ENCODE measurements around the gene APOBEC3G.
"Not testable (repeated sequence)": the region's sequence is repeated elsewhere in the genome, so short reads cannot be mapped to it uniquely, and the experiment has no call there.

Gene APOBEC3G

GRCh38 chr22:39077026-39077840, at the start of gene APOBEC3G:
APOBEC3G (plus strand) TSS chr22:39077275; CDS start chr22:39077362, 87 bp downstream.
- peak; percentile 47 for DNase-seq (ENCODE audit: low read depth)

- DNase-seq (ENCODE audit: low read depth), result no peak
Observed at GRCh38 chr22:39027717-39028116, 49.4 kb upstream of the APOBEC3G start.

GRCh38 chr22:39028281-39028680, 48.8 kb upstream of the APOBEC3G start:
- DNase-seq (ENCODE audit: low read depth), result no peak

- DNase-seq (ENCODE audit: low read depth), result no peak
Observed at GRCh38 chr22:39029227-39029626, 47.8 kb upstream of the APOBEC3G start.

- no peak for DNase-seq (ENCODE audit: low read depth)
Observed at GRCh38 chr22:39030705-39031104, 46.4 kb upstream of the APOBEC3G start.

- DNase-seq (ENCODE audit: low read depth), result not testable (repeated sequence)
Observed at GRCh38 chr22:39031434-39032295, 45.4 kb upstream of the APOBEC3G start.

- not testable (repeated sequence) for DNase-seq (ENCODE audit: low read depth)
Observed at GRCh38 chr22:39037071-39037470, 40.0 kb upstream of the APOBEC3G start.

DNA sequence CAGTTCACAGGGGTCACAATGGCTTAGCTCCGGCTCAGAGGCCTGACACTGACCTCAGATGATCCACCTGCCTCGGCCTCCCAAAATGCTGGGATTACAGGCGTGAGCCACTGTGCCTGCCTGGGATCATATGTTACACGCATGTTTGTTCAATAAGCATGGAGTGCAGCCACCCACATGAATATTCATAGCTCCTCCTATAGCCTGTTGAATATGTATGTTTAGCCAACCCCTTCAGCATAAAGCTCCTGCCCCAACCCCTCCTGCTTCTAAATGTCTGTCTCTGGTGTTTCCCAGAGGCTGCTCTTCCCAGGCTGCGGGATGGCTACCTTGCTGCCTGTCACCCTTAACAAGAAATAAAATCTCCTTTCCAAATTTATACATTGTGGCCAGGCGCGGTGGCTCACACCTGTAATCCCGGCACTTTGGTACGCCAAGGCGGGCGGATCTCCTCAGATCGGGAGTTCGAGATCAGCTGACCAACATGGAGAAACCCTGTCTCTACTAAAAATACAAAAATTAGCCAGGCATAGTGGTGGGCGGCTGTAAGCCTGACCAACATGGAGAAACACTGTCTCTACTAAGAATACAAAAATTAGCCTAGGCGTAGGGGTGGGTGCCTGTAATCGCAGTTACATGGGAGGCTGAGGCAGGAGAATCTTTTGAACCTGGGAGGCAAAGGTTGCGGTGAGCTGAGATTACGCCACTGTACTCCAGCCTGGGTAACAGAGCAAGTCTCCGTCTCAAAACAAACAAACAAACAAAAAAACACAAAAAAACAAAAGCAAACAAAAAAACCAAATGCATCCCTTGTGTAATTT, 37.6 kb upstream of the APOBEC3G start:
- no peak for DNase-seq (ENCODE audit: low read depth)

DNA sequence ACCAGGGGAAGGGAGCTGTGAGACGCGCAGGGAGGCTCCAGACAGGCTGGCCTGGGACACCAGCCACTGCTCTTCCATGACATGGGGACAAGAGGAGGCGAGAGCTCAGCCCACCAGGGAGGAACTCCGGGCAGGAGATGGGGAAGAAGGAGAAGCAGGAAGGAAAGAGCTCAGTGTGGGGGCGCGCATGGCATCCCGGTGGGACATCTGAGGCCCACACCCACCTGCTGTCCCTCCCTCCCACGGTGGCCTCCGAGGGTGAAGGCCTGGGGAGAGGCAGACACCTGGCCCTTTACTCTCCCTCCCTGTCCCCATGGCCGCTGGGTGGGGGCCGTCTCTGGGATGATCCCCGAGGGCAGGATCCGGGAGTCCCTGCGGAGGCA, 36.9 kb upstream of the APOBEC3G start:
- DNase-seq (ENCODE audit: low read depth), result not testable (repeated sequence)

- peak; percentile 35 for DNase-seq (ENCODE audit: low read depth)
Observed at GRCh38 chr22:39040538-39041296, 36.4 kb upstream of the APOBEC3G start, which contains the start of gene APOBEC3F. APOBEC3F (plus strand) TSS chr22:39040864; CDS start chr22:39040961, 97 bp downstream.

DNA sequence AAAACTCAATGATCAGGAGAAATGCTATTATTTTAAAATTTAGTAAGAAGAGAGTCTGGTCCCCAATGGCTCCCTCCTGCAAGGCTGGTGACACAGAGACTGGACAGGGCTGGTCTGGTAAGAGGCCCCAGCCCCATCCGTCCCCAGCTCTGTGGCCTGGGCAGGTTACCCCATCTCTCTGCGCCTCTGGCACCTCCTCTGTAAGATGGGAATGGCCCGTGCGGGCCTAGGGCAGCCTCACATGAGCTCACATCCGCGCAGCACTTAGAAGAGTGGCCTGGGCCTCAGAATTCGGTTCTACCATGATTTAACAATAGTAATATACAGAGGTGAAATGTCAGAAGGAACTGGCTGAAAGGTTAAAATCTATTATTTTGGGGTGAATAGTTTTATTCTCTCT, 35.2 kb upstream of the APOBEC3G start:
- DNase-seq (ENCODE audit: low read depth), result no peak

- DNase-seq (ENCODE audit: low read depth), result not testable (repeated sequence)
Observed at GRCh38 chr22:39043063-39043462, 34.0 kb upstream of the APOBEC3G start.

DNA sequence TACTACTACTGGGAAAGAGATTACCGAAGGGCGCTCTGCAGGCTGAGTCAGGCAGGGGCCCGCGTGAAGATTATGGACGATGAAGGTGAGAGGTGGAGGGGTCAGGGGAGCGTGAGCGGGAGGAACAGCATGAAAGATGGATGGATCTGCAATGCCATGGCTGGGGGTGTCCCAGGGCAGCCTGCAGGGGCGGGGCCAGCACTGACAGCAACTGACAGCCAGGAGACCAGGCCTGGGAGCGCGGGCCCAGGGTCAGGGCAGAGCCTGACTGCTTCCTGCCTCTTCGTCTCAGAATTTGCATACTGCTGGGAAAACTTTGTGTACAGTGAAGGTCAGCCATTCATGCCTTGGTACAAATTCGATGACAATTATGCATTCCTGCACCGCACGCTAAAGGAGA, 31.9 kb upstream of the APOBEC3G start:
- DNase-seq (ENCODE audit: low read depth), result not testable (repeated sequence)

GRCh38 chr22:39049486-39049885, 27.6 kb upstream of the APOBEC3G start:
- DNase-seq (ENCODE audit: low read depth), result not testable (repeated sequence)

GRCh38 chr22:39051844-39052495, 25.1 kb upstream of the APOBEC3G start:
- DNase-seq (ENCODE audit: low read depth), result not testable (repeated sequence)

- DNase-seq (ENCODE audit: low read depth), result no peak
Observed at GRCh38 chr22:39055658-39056057, 21.4 kb upstream of the APOBEC3G start.

GRCh38 chr22:39061290-39061689, 15.8 kb upstream of the APOBEC3G start:
- not testable (repeated sequence) for DNase-seq (ENCODE audit: low read depth)

DNA sequence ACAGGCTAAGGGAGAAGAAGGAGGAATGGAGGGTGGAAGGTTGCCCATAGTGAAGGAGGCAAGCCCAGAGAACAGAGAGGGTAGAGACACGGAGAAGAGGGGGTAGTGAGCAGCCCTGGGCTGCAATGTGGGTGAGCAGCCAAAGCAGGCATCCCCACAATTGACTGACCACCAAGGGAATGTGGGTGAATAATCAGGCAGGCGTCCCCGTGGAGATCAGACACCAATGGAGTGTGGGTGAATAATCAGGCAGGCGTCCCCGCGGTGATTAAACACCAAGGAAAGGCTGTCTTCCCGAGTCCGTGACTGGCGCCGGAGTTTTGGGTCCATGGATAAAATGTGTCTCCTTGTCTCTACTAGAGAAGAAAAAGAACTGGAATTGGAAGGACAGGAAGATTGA, 15.1 kb upstream of the APOBEC3G start:
- not testable (repeated sequence) for DNase-seq (ENCODE audit: low read depth)

- not testable (repeated sequence) for DNase-seq (ENCODE audit: low read depth)
Observed at GRCh38 chr22:39063904-39064303, 13.2 kb upstream of the APOBEC3G start.

- DNase-seq (ENCODE audit: low read depth), result not testable (repeated sequence)
Observed at GRCh38 chr22:39066442-39067276, 10.4 kb upstream of the APOBEC3G start.

Measured in T-helper 22 cell (primary cell).